Mesodermal cell (in vitro differentiated cells): Measurements from ENCODE around the gene DPP6.

Experiments
- H3K27ac ChIP-seq: 2 replicates; pipeline ENCODE4 v1.7.0; 2013; ENCODE audit warnings: mild to moderate bottlenecking, low read depth, low read length, moderate library complexity; ENCODE audit not compliant: severe bottlenecking
- H3K36me3 ChIP-seq: 2 replicates; pipeline ENCODE4 v1.7.1; 2013; ENCODE audit warnings: mild to moderate bottlenecking, low read length, moderate library complexity; ENCODE audit not compliant: control insufficient read depth, insufficient read depth
- H3K4me1 ChIP-seq: one replicate; pipeline ENCODE4 v1.7.1; 2013; ENCODE audit warnings: mild to moderate bottlenecking, low read length; ENCODE audit not compliant: insufficient read depth, control insufficient read depth, poor library complexity, severe bottlenecking
- H3K4me3 ChIP-seq: 2 replicates; pipeline ENCODE4 v1.7.0; 2013; ENCODE audit warnings: low read length, control low read depth, mild to moderate bottlenecking; ENCODE audit not compliant: insufficient read depth, poor library complexity, severe bottlenecking; ENCODE audit errors: extremely low read depth
- H3K9me3 ChIP-seq: 2 replicates; pipeline ENCODE4 v1.7.1; 2013; ENCODE audit warnings: mild to moderate bottlenecking, low read length, moderate library complexity; ENCODE audit not compliant: control insufficient read depth
- WGBS, 2 experiments: methylation state at CpG; one replicate each; pipeline ENCODE4 v1.1.5; 2013; ENCODE audit warnings: missing lambda C conversion rate in 2 of 2; ENCODE audit not compliant: insufficient coverage in 2 of 2; 5-methylcytosine and 5-hydroxymethylcytosine counted together

The DPP6 gene

GRCh38 chr7:154304231-154304630 lies 252.0 kb downstream of the DPP6 start:
- Histone ChIP-seq H3K27ac (no peak overlapping the region), H3K4me1 (no peaks in the 10 kb centered on the region), H3K36me3 (no peaks in the 10 kb centered on the region), H3K9me3 (no peaks in the 10 kb centered on the region), H3K4me3 (no peak overlapping the region)
- 51 to 52% methylated on average over 4 of the region's 4 CpGs for WGBS, 2 experiments

GRCh38 chr7:154304740-154305700 lies 252.8 kb downstream of the DPP6 start:
- peak overlapping the region; percentile 25 for H3K4me3 ChIP-seq
- no peaks in the 10 kb centered on the region for H3K4me1 ChIP-seq
- no peaks in the 10 kb centered on the region for H3K36me3 ChIP-seq
- WGBS, 2 experiments: 28 to 36% methylated on average over 23 to 31 of the region's 57 CpGs
- no peaks in the 10 kb centered on the region for H3K9me3 ChIP-seq
- no peak overlapping the region for H3K27ac ChIP-seq

- H3K4me3 ChIP-seq: no peak overlapping the region
- 89 to 96% methylated on average over 11 to 12 of the region's 18 CpGs for WGBS, 2 experiments
Measured at GRCh38 chr7:154306036-154306435, 253.8 kb downstream of the DPP6 start.

DNA sequence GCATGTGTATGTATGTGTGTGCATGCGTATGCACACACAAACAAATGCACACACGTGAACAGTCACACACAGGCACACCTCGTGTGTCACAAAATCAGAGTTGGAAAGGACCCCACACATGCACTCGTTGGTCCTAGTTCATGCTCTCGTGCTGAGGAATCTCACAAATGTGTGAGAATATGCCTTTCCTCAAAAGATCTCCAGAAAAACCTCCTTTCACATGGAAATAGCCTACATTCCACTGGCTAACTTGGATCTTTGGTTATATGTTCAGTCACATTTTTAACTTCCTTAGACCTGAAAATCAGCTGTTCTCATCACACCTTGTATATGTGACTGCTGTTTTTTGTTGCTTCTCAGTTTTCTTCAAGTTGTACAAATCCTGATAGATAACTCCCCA lies 256.7 kb downstream of the DPP6 start:
- Histone ChIP-seq H3K9me3 (no peaks in the 10 kb centered on the region), H3K27ac (no peak overlapping the region), H3K4me3 (no peak overlapping the region), H3K36me3 (no peaks in the 10 kb centered on the region), H3K4me1 (no peaks in the 10 kb centered on the region)
- WGBS, 2 experiments: 16 to 25% methylated on average over 3 of the region's 5 CpGs

More at GRCh38 chr7:154306036-154306435, 253.8 kb downstream of the DPP6 start:
- H3K9me3 ChIP-seq: no peaks in the 10 kb centered on the region
- H3K27ac ChIP-seq: no peak overlapping the region
- H3K36me3 ChIP-seq: no peaks in the 10 kb centered on the region
- no peaks in the 10 kb centered on the region for H3K4me1 ChIP-seq

GRCh38 chr7:154310114-154310513 lies 257.9 kb downstream of the DPP6 start:
- WGBS, 2 experiments: 90 to 100% methylated on average over 1 to 3 of the region's 4 CpGs
- no peaks in the 10 kb centered on the region for H3K36me3 ChIP-seq
- H3K27ac ChIP-seq: no peak overlapping the region
- H3K9me3 ChIP-seq: no peaks in the 10 kb centered on the region
- no peak overlapping the region for H3K4me3 ChIP-seq
- H3K4me1 ChIP-seq: no peaks in the 10 kb centered on the region

DNA sequence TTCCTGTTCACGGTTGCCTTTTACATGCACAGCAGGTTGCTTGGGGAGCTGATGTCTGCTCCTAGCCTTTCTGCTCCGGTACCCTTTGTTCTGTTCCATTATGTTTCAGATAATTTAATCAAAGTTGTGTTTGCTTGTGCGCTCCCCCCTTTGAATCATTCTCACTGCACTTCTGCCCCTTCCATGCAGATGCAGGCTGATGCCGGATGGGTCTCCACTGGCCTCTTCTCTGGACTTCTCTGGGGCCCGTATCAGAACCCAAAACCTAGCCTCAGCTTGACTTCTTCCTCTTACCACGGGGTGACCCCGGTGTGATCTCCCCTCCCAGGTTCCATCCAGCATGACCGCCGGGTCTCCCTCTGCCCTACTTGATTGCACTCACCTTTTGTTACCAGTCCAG lies 272.0 kb downstream of the DPP6 start:
- Histone ChIP-seq H3K4me1 (no peaks in the 10 kb centered on the region), H3K36me3 (no peaks in the 10 kb centered on the region), H3K4me3 (no peak overlapping the region), H3K27ac (no peak overlapping the region), H3K9me3 (no peaks in the 10 kb centered on the region)
- 91 to 92% methylated on average over 8 of the region's 9 CpGs for WGBS, 2 experiments

- no peaks in the 10 kb centered on the region for H3K4me1 ChIP-seq
- WGBS, 2 experiments: 100% methylated on average over 1 of the region's 3 CpGs; no CpG with 5 or more reads in 1 of the 2 experiments
Measured at GRCh38 chr7:154326421-154326820, 274.2 kb downstream of the DPP6 start.

DNA sequence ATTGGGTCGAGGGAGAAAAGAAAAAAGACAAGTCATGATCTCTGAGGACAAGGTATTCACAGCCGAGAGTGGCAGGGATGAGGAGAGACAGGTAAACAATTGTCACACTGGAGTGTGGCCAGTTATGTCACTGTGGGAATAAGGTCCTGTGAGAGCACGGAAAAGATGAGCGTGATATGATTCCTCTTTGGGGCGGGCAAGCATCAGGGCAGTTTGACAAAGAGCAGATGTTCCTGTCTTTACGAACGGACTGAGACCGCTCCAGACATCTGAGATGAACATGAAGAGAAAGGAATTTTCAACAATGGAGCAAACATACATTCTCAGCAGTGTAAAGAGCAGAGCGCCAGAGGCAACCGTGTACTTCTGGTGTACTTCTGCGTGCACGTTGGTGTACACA lies 278.1 kb downstream of the DPP6 start:
- H3K4me3 ChIP-seq: no peak overlapping the region
- no peaks in the 10 kb centered on the region for H3K4me1 ChIP-seq
- no peak overlapping the region for H3K27ac ChIP-seq
- WGBS, 2 experiments: 89 to 93% methylated on average over 11 to 12 of the region's 12 CpGs
- H3K9me3 ChIP-seq: no peaks in the 10 kb centered on the region
- H3K36me3 ChIP-seq: no peaks in the 10 kb centered on the region

More at GRCh38 chr7:154326421-154326820, 274.2 kb downstream of the DPP6 start:
- no peak overlapping the region for H3K27ac ChIP-seq
- H3K4me3 ChIP-seq: no peak overlapping the region
- no peaks in the 10 kb centered on the region for H3K36me3 ChIP-seq
- H3K9me3 ChIP-seq: no peaks in the 10 kb centered on the region

- WGBS, 2 experiments: 86 to 91% methylated on average over 9 to 14 of the region's 15 CpGs
Measured at GRCh38 chr7:154332811-154333580, 280.8 kb downstream of the DPP6 start.

GRCh38 chr7:154336295-154336694 lies 284.1 kb downstream of the DPP6 start:
- Histone ChIP-seq H3K36me3 (no peaks in the 10 kb centered on the region), H3K9me3 (no peaks in the 10 kb centered on the region), H3K4me3 (no peak overlapping the region), H3K4me1 (no peaks in the 10 kb centered on the region), H3K27ac (no peak overlapping the region)
- WGBS, 2 experiments: 88 to 93% methylated on average over 10 to 12 of the region's 12 CpGs

More at GRCh38 chr7:154332811-154333580, 280.8 kb downstream of the DPP6 start:
- Histone ChIP-seq H3K9me3 (no peaks in the 10 kb centered on the region), H3K4me3 (no peak overlapping the region), H3K27ac (no peak overlapping the region), H3K36me3 (no peaks in the 10 kb centered on the region), H3K4me1 (no peaks in the 10 kb centered on the region)
